Measurements from ENCODE around the gene ARHGAP6.

ARHGAP6 gene

DNA sequence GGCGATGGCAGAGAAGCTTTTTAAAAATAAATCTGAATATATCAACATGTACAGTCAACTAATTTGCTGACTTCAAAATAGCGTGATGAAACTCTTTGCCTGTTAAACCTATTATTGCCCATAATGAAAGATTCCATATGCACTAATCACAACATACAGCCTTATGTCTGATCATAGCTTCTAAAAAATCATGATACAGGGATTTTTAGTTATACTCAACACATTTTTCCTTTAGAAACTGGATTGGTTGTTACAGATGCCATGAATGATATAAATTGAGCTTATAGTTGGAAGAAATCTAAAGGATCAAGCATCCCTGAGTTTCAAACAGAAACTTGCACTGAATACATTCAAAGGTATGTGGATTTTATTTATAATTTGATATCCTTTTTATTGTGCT, 372.6 kb downstream of the ARHGAP6 start, which contains the start of gene AMELX:
Gene AMELX (plus strand): TSS at position 301 of the 400 bp plus-strand sequence. CDS start 1,376 bp downstream, outside the sequence.
- no peak within 1 kb of the TSS for H3K27ac ChIP-seq
- TF ChIP-seq CTCF (conservative IDR thresholded peaks at IDR 0.05), result no peak

- no peak overlapping the region for H3K27ac ChIP-seq
- TF ChIP-seq CTCF (conservative IDR thresholded peaks at IDR 0.05), result no peak
These were observed 375.2 kb downstream of the ARHGAP6 start for GRCh38 chrX:11290416-11291102.

DNA sequence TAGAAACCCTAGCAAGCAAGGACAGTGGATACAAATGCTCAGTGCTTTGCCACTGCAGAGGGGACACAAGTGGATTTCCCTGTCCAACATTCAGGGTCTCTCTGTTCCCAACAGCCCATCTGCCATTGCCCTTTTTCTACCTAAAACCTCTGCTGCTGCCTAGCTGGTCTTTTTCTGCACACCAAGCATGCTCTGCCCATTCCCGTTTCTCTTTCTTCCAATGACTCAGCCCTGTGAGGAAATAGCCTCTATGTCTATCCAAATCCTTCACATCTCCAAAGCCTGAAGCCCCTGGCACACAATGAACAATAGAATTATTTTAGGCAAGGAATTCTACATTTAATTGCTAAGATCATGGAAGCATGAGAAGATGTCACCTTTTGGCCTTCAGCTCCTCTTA, 378.2 kb downstream of the ARHGAP6 start:
- TF ChIP-seq CTCF (conservative IDR thresholded peaks at IDR 0.05), result no peak
- H3K27ac ChIP-seq, result no peak overlapping the region

- peak overlapping the region; percentile 21; the same call in 1 of the 2 replicates for H3K27ac ChIP-seq
- TF ChIP-seq CTCF (conservative IDR thresholded peaks at IDR 0.05), result no peak
These were observed 380.1 kb downstream of the ARHGAP6 start for GRCh38 chrX:11285651-11286050.

GRCh38 chrX:11282043-11282442, 383.7 kb downstream of the ARHGAP6 start:
- no peak overlapping the region for H3K27ac ChIP-seq
- no peak for TF ChIP-seq CTCF (conservative IDR thresholded peaks at IDR 0.05)

DNA sequence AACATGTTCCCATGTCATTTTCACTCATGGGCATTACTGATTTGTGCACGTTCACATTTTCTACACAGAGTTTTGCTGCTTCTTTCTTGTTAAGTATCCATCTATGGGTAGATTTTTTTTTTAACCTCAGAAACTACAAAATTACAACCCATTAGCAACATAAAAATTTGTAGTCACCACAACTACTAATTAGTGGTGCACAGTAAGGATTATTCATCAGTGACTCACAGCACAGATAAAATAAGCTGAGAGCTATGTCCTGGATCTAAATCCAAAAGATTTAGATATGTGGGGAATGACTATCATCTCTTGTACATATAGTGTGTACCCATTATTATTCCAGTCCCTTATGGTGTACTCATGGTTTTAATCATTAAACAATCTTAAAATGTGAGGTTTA, 392.2 kb downstream of the ARHGAP6 start:
- H3K27ac ChIP-seq, result no peak overlapping the region
- no peak for TF ChIP-seq CTCF (conservative IDR thresholded peaks at IDR 0.05)

DNA sequence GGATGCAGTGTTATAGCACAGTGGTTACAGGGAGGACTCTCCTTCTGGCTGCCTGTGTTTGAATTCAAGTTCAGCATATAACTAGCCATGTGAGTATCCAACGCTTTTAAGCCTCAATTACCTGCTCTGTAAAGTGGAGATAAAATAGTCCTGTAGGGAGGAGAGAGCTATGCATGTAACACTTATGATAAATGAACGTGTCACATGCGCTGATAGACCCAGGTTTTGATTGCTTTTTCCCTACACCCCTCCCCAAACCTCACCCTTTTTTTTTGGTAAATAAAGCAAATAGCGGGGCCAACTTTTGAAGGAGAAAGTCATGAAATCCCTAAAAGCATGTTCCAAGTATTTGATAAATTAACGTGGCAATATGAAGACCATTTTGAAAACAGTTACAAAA, 392.9 kb downstream of the ARHGAP6 start:
- no peak overlapping the region for H3K27ac ChIP-seq
- no peak for TF ChIP-seq CTCF (conservative IDR thresholded peaks at IDR 0.05)

Data from VCaP (cell line).